Hepatocyte (in vitro differentiated cells): ENCODE results near the gene GOLM1. TPM values are rescaled to one million over a fixed set of nuclear protein-coding genes. Genes with fewer than 3 reads are reported as not detected.

ENCODE experiments used
- DNase-seq: peaks from one replicate; pipeline ENCODE4 v3.0.0-alpha.2; 2016; ENCODE audit warnings: low spot score
- H2AFZ ChIP-seq: fragments of 200-600 bp; sonication (generic); 2 replicates; pipeline ENCODE4 v1.6.0; 2016; ENCODE audit warnings: antibody characterized with exemption, mild to moderate bottlenecking
- H3K27ac ChIP-seq: fragments of 200-600 bp; sonication (generic); 2 replicates; pipeline ENCODE4 v1.5.1; 2016; ENCODE audit warnings: mild to moderate bottlenecking
- H3K27me3 ChIP-seq: fragments of 200-600 bp; sonication (generic); 2 replicates; pipeline ENCODE4 v1.6.1; 2016
- H3K36me3 ChIP-seq: fragments of 200-600 bp; sonication (generic); replicated peaks from 2 replicates; pipeline ENCODE4 v1.5.1; 2016; ENCODE audit warnings: low read depth; ENCODE audit not compliant: insufficient read depth
- H3K4me1 ChIP-seq: fragments of 200-600 bp; sonication (generic); 2 replicates; pipeline ENCODE4 v1.5.1; 2016; ENCODE audit warnings: mild to moderate bottlenecking, moderate library complexity; ENCODE audit not compliant: insufficient read depth
- H3K4me2 ChIP-seq: fragments of 200-600 bp; sonication (generic); 2 replicates; pipeline ENCODE4 v1.6.0; 2016
- H3K4me3 ChIP-seq: fragments of 200-600 bp; sonication (generic); 2 replicates; pipeline ENCODE4 v1.5.1; 2016; ENCODE audit warnings: mild to moderate bottlenecking
- H3K79me2 ChIP-seq: fragments of 200-600 bp; sonication (generic); 2 replicates; pipeline ENCODE4 v1.6.0; 2017; ENCODE audit warnings: mild to moderate bottlenecking
- H3K9me2 ChIP-seq: fragments of 200-600 bp; sonication (generic); replicated peaks from 2 replicates; pipeline ENCODE4 v1.6.0; 2017; ENCODE audit warnings: mild to moderate bottlenecking; ENCODE audit not compliant: insufficient read depth
- H3K9me3 ChIP-seq: fragments of 200-600 bp; sonication (generic); 2 replicates; pipeline ENCODE4 v1.5.1; 2016; ENCODE audit warnings: low read depth, mild to moderate bottlenecking
- H4K20me1 ChIP-seq: fragments of 200-600 bp; sonication (generic); 2 replicates; pipeline ENCODE4 v1.6.0; 2016; ENCODE audit warnings: mild to moderate bottlenecking; ENCODE audit not compliant: insufficient read depth, poor library complexity, severe bottlenecking
- CTCF ChIP-seq: fragments of 200-600 bp; sonication (generic); IDR thresholded peaks from 2 replicates; pipeline ENCODE4 v1.5.1; 2016; ENCODE audit warnings: antibody characterized with exemption, mild to moderate bottlenecking; ENCODE audit not compliant: poor library complexity
- EZH2 ChIP-seq: fragments of 200-600 bp; sonication (generic); IDR thresholded peaks from 2 replicates; pipeline ENCODE4 v1.6.1; 2016; ENCODE audit warnings: antibody characterized with exemption, mild to moderate bottlenecking, borderline replicate concordance
- EZH2phosphoT487 ChIP-seq: fragments of 200-600 bp; sonication (generic); IDR thresholded peaks from one replicate; pipeline ENCODE4 v1.6.1; 2018; ENCODE audit warnings: antibody characterized with exemption, mild to moderate bottlenecking, low read depth, moderate library complexity; ENCODE audit not compliant: unreplicated experiment, severe bottlenecking
- WGBS: methylation state at CpG from one replicate; pipeline ENCODE4 v1.1.6; 2016; ENCODE audit warnings: low lambda C conversion rate; ENCODE audit errors: missing lambda C conversion rate; 5-methylcytosine and 5-hydroxymethylcytosine counted together
- polyA plus RNA-seq: library from polyadenylated mRNA; unstranded; fragments of >200 nt; fragmentation: Nextera tagmentation; extraction: Ambion mirVana; gene quantifications from 2 replicates; pipeline ENCODE4 v1.2.1, GENCODE V29; 2016
- total RNA-seq: library from RNA; depleted of rRNA; stranded (reverse); fragments of >200 nt; gene quantifications from 2 replicates; pipeline ENCODE4 v1.2.3, GENCODE V29; 2014

GOLM1 gene
- total and polyA plus RNA-seq, 2 experiments from 2014 or later: 140 to 164 TPM

- H2AFZ ChIP-seq: no peak overlapping the region
- H3K27ac ChIP-seq: peak overlapping the region; percentile 35
- no peak overlapping the region for H3K4me3 ChIP-seq
- peaks cover 6% of the 10 kb centered on the region for H4K20me1 ChIP-seq
- no peaks in the 10 kb centered on the region for H3K36me3 ChIP-seq
- TF ChIP-seq CTCF (no peak), EZH2phosphoT487 (no peak), EZH2 (no peak)
- H3K9me2 ChIP-seq: no peaks in the 10 kb centered on the region
- no peak overlapping the region for H3K4me2 ChIP-seq
- DNase-seq: no peak
- WGBS: 62% methylated on average over 12 of the region's 12 CpGs
- H3K4me1 ChIP-seq: peaks cover 7% of the 10 kb centered on the region
- H3K79me2 ChIP-seq: peaks cover 52% of the 10 kb centered on the region
- H3K27me3 ChIP-seq: no peaks in the 10 kb centered on the region
- no peaks in the 10 kb centered on the region for H3K9me3 ChIP-seq
Measured at GRCh38 chr9:86075132-86076109, 23.9 kb downstream of the GOLM1 start.

DNA sequence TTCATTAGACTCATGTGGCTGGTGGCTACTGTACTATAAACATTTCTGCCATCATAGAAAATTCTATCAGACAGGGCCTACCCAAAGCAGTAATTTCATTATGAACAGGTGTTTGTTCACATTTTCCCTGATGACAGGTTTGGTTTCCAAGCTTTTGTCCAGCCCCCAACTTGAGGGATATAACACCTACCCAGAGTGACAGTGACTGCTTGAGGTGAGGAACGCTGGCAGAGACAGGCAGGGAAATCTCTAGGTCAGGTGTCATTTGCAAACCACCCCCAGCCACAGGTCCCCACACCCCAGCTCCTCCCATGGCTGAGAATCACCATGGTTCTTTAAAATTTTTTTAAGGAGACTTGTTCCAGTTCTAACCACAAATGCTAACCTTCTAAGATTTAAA, 25.5 kb downstream of the GOLM1 start:
- Histone ChIP-seq H3K27ac (no peak overlapping the region), H3K36me3 (no peaks in the 10 kb centered on the region), H3K79me2 (peaks cover 47% of the 10 kb centered on the region), H3K9me3 (no peaks in the 10 kb centered on the region), H2AFZ (no peak overlapping the region), H3K4me1 (peaks cover 2% of the 10 kb centered on the region), H3K9me2 (no peaks in the 10 kb centered on the region), H3K27me3 (no peaks in the 10 kb centered on the region), H3K4me3 (no peak overlapping the region), H3K4me2 (no peak overlapping the region), H4K20me1 (no peaks in the 10 kb centered on the region)
- WGBS: 80% methylated on average over 1 of the region's 1 CpG
- no peak for DNase-seq
- TF ChIP-seq CTCF (no peak), EZH2 (no peak), EZH2phosphoT487 (no peak)

- H3K4me1 ChIP-seq: peaks cover under 1% of the 10 kb centered on the region
- no peaks in the 10 kb centered on the region for H3K9me2 ChIP-seq
- H3K4me3 ChIP-seq: no peak overlapping the region
- no peak for DNase-seq
- H3K79me2 ChIP-seq: peaks cover 54% of the 10 kb centered on the region
- H4K20me1 ChIP-seq: no peaks in the 10 kb centered on the region
- WGBS: 67% methylated on average over 2 of the region's 2 CpGs
- TF ChIP-seq CTCF: no peak
- no peak for TF ChIP-seq EZH2
- TF ChIP-seq EZH2phosphoT487: no peak
- no peak overlapping the region for H3K4me2 ChIP-seq
- no peaks in the 10 kb centered on the region for H3K36me3 ChIP-seq
- no peak overlapping the region for H2AFZ ChIP-seq
- no peaks in the 10 kb centered on the region for H3K27me3 ChIP-seq
- H3K27ac ChIP-seq: no peak overlapping the region
- H3K9me3 ChIP-seq: no peaks in the 10 kb centered on the region
Measured at GRCh38 chr9:86072394-86072877, 26.9 kb downstream of the GOLM1 start.
